Smooth muscle cell (in vitro differentiated cells): ENCODE measurements around the gene ZBTB33. TPM values are rescaled to one million over a fixed set of nuclear protein-coding genes. Genes with fewer than 3 reads are reported as not detected.

Experiments
- DNase-seq: peaks from one replicate; lab custom pipeline; 2025; ENCODE audit not compliant: unreplicated experiment; lab: John Stamatoyannopoulos, UW
- H2AFZ ChIP-seq: fragments of 200-600 bp; sonication (generic); 2 replicates; pipeline ENCODE4 v1.6.0; 2016; ENCODE audit warnings: antibody characterized with exemption, low read depth, mild to moderate bottlenecking
- H3F3A ChIP-seq: fragments of 200-600 bp; sonication (generic); 2 replicates; pipeline ENCODE4 v1.6.0; 2017; ENCODE audit warnings: antibody characterized with exemption, low read depth
- H3K27ac ChIP-seq: fragments of 200-600 bp; sonication (generic); 2 replicates; pipeline ENCODE4 v1.5.1; 2016; ENCODE audit warnings: low read depth, mild to moderate bottlenecking
- H3K27me3 ChIP-seq: fragments of 200-600 bp; sonication (generic); 2 replicates; pipeline ENCODE4 v1.6.1; 2016; ENCODE audit warnings: low read depth, mild to moderate bottlenecking
- H3K36me3 ChIP-seq: fragments of 200-600 bp; sonication (generic); 2 replicates; pipeline ENCODE4 v1.5.1; 2016; ENCODE audit warnings: low read depth
- H3K4me1 ChIP-seq: fragments of 200-600 bp; sonication (generic); 2 replicates; pipeline ENCODE4 v1.5.1; 2016; ENCODE audit warnings: low read depth
- H3K4me2 ChIP-seq: fragments of 200-600 bp; sonication (generic); 2 replicates; pipeline ENCODE4 v1.6.0; 2016; ENCODE audit warnings: mild to moderate bottlenecking
- H3K4me3 ChIP-seq: fragments of 200-600 bp; sonication (generic); 2 replicates; pipeline ENCODE4 v1.5.1; 2016; ENCODE audit warnings: mild to moderate bottlenecking
- H3K79me2 ChIP-seq: fragments of 200-600 bp; sonication (generic); 2 replicates; pipeline ENCODE4 v1.6.0; 2016; ENCODE audit warnings: low read depth, mild to moderate bottlenecking
- H3K9ac ChIP-seq: fragments of 200-600 bp; sonication (generic); 2 replicates; pipeline ENCODE4 v1.6.0; 2016; ENCODE audit warnings: low read depth
- H3K9me3 ChIP-seq: fragments of 200-600 bp; sonication (generic); replicated peaks from 2 replicates; pipeline ENCODE4 v1.5.1; 2016; ENCODE audit warnings: low read depth
- H4K20me1 ChIP-seq: fragments of 200-600 bp; sonication (generic); 2 replicates; pipeline ENCODE4 v1.6.0; 2016; ENCODE audit warnings: low read depth
- WGBS: methylation state at CpG from one replicate; pipeline ENCODE4 v1.1.7; 2016; ENCODE audit warnings: low lambda C conversion rate; 5-methylcytosine and 5-hydroxymethylcytosine counted together
- polyA plus RNA-seq: library from polyadenylated mRNA; unstranded; fragments of >200 nt; fragmentation: Nextera tagmentation; extraction: Ambion mirVana; gene quantifications from 2 replicates; pipeline ENCODE4 v1.2.1, GENCODE V29; 2016
- total RNA-seq: library from RNA; depleted of rRNA; stranded (reverse); fragments of >200 nt; gene quantifications from 2 replicates; pipeline ENCODE4 v1.2.3, GENCODE V29; 2014
- TF ChIP-seq, protein P1 (sequence below): fragments of 200-600 bp; sonication (generic); IDR thresholded peaks from 2 replicates; pipeline ENCODE4 v1.5.1; 2017; ENCODE audit warnings: borderline replicate concordance, mild to moderate bottlenecking, antibody characterized with exemption; ENCODE audit not compliant: insufficient read depth, poor library complexity, severe bottlenecking

Gene ZBTB33
- total and polyA plus RNA-seq, 2 experiments from 2014 or later: 6.1 to 16.9 TPM

DNA sequence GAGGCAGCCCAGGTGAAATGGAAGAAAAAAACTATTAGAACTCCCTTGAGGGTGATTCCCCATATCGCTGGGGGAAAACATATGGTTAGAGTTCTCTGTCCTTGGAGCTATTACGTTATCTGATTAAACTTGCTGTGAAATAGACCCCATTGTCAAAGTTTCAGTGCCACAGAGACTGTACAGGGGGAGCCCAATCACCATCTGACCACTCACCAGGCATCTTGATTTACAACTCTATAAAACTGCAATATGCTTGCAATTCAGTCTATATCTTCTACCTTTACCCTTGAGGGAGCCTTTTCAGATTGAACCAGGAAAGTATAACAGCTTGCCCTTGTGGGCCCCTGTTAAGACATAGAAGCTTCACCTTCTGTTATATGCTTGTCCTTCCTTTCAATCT lies 42.4 kb downstream of the ZBTB33 start:
- Histone ChIP-seq H3K9ac (no peak overlapping the region), H2AFZ (no peak overlapping the region), H3K79me2 (no peaks in the 10 kb centered on the region), H4K20me1 (no peaks in the 10 kb centered on the region), H3K9me3 (no peaks in the 10 kb centered on the region), H3K36me3 (no peaks in the 10 kb centered on the region), H3K27ac (no peak overlapping the region), H3K27me3 (no peaks in the 10 kb centered on the region), H3K4me3 (no peak overlapping the region), H3K4me1 (no peaks in the 10 kb centered on the region), H3F3A (no peaks in the 10 kb centered on the region), H3K4me2 (no peak overlapping the region)
- TF ChIP-seq, protein P1, sequence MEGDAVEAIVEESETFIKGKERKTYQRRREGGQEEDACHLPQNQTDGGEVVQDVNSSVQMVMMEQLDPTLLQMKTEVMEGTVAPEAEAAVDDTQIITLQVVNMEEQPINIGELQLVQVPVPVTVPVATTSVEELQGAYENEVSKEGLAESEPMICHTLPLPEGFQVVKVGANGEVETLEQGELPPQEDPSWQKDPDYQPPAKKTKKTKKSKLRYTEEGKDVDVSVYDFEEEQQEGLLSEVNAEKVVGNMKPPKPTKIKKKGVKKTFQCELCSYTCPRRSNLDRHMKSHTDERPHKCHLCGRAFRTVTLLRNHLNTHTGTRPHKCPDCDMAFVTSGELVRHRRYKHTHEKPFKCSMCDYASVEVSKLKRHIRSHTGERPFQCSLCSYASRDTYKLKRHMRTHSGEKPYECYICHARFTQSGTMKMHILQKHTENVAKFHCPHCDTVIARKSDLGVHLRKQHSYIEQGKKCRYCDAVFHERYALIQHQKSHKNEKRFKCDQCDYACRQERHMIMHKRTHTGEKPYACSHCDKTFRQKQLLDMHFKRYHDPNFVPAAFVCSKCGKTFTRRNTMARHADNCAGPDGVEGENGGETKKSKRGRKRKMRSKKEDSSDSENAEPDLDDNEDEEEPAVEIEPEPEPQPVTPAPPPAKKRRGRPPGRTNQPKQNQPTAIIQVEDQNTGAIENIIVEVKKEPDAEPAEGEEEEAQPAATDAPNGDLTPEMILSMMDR: no peak
- no peak for DNase-seq
- whole genome bisulfite sequencing: 61% methylated on average over 2 of the region's 2 CpGs

DNA sequence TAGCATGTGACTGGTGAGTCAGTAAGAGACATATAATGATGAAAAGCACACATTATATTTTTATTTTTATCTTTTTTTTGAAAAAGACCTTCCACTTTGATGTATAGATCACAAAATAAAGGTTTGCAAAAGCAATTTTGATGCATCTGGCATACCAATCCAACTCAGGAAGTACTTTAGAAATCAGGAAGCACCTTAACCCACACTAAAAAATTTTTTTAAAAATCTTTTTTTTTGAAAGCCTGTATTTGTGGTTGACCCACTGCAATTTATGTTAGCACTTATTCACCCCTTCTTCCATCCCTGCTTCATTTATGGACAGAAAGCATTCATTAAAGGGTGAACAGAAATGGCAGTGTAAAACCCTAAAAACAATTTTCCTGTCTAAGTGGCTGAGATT lies 44.0 kb downstream of the ZBTB33 start:
- Histone ChIP-seq H2AFZ (no peak overlapping the region), H3F3A (no peaks in the 10 kb centered on the region), H4K20me1 (no peaks in the 10 kb centered on the region), H3K79me2 (no peaks in the 10 kb centered on the region), H3K9me3 (no peaks in the 10 kb centered on the region), H3K4me2 (no peak overlapping the region), H3K27me3 (no peaks in the 10 kb centered on the region), H3K27ac (no peak overlapping the region), H3K36me3 (no peaks in the 10 kb centered on the region), H3K9ac (no peak overlapping the region), H3K4me1 (no peaks in the 10 kb centered on the region), H3K4me3 (no peak overlapping the region)
- no peak for DNase-seq
- TF ChIP-seq, protein P1: no peak

DNA sequence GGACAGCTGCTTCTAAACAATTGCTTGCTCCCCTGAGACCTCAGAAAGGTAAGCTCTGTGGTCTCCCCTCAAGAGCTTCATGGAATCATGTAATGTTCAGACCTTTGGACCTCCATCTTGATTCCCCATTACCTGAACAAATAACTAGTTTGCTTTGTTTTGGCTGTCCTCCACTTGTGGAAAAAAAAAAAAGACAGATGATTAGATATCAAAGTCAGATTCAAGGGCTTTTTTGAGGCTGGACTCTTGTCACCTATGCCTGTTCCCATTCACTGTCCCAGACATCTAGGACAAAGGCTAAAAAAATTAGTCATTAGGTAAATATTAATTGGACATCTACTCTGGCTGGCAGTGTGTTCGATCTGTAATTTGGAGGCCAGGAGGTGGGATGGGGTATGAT lies 47.3 kb downstream of the ZBTB33 start:
- Histone ChIP-seq H2AFZ (no peak overlapping the region), H3K27ac (no peak overlapping the region), H3K4me1 (no peaks in the 10 kb centered on the region), H3K4me2 (no peak overlapping the region), H3K79me2 (no peaks in the 10 kb centered on the region), H3K9me3 (no peaks in the 10 kb centered on the region), H3K9ac (no peak overlapping the region), H3K36me3 (no peaks in the 10 kb centered on the region), H4K20me1 (no peaks in the 10 kb centered on the region), H3K4me3 (no peak overlapping the region), H3K27me3 (no peaks in the 10 kb centered on the region), H3F3A (no peaks in the 10 kb centered on the region)
- DNase-seq: no peak
- WGBS: 73% methylated on average over 1 of the region's 1 CpG
- TF ChIP-seq, protein P1: no peak

GRCh38 chrX:120299928-120300327 lies 49.3 kb downstream of the ZBTB33 start:
- H3K27me3 ChIP-seq: no peaks in the 10 kb centered on the region
- H3F3A ChIP-seq: no peaks in the 10 kb centered on the region
- H3K4me1 ChIP-seq: no peaks in the 10 kb centered on the region
- H3K79me2 ChIP-seq: no peaks in the 10 kb centered on the region
- TF ChIP-seq, protein P1: no peak
- 71% methylated on average over 2 of the region's 2 CpGs for WGBS
- H2AFZ ChIP-seq: no peak overlapping the region
- H3K9me3 ChIP-seq: no peaks in the 10 kb centered on the region
- H3K9ac ChIP-seq: no peak overlapping the region
- H3K27ac ChIP-seq: no peak overlapping the region
- no peaks in the 10 kb centered on the region for H3K36me3 ChIP-seq
- no peak overlapping the region for H3K4me2 ChIP-seq
- no peak for DNase-seq
- no peaks in the 10 kb centered on the region for H4K20me1 ChIP-seq
- no peak overlapping the region for H3K4me3 ChIP-seq
